PC-9 (cell line): Measurements from ENCODE around the gene QRFP. TPM values are rescaled to one million over a fixed set of nuclear protein-coding genes. Genes with fewer than 3 reads are reported as not detected.

Experiments used
- BruUV-seq: library from RNA; stranded (reverse); fragments of 400-500 nt; replicated peaks from 2 replicates; lab custom pipeline; 2021; lab: Mats Ljungman, UMichigan
- CTCF ChIA-PET: fragments of 300-600 bp; sonication (Branson Sonifier 250); formaldehyde crosslinking; loops from one replicate; lab custom pipeline; 2022; ENCODE audit warnings: antibody characterized with exemption; lab: Charles Lee
- POLR2A ChIA-PET: fragments of 300-600 bp; sonication (Branson Sonifier 250); formaldehyde crosslinking; loops from one replicate; lab custom pipeline; 2022; ENCODE audit warnings: antibody characterized with exemption; ENCODE audit not compliant: unreplicated experiment; lab: Charles Lee
- DNase-seq, 2 experiments: peaks; one replicate each; pipeline versions ENCODE4 v3.0.0 to v3.0.0-alpha.2; 2015 to 2022; ENCODE audit warnings: mixed read lengths in 1 of 2
- H2AFZ ChIP-seq: fragments of 200-600 bp; sonication (generic); 2 replicates; pipeline ENCODE4 v1.8.1; 2017; ENCODE audit warnings: antibody characterized with exemption
- H3F3A ChIP-seq: fragments of 200-600 bp; sonication (generic); 2 replicates; pipeline ENCODE4 v1.8.1; 2017; ENCODE audit warnings: antibody characterized with exemption, mild to moderate bottlenecking, low read depth; ENCODE audit not compliant: insufficient read depth
- H3K27ac ChIP-seq: fragments of 200-600 bp; sonication (generic); 2 replicates; pipeline ENCODE4 v1.6.1; 2016; ENCODE audit warnings: mixed run types
- H3K27me3 ChIP-seq: fragments of 200-600 bp; sonication (generic); 2 replicates; pipeline ENCODE4 v1.6.1; 2016; ENCODE audit warnings: low read depth, mixed run types; ENCODE audit not compliant: insufficient read depth
- H3K36me3 ChIP-seq: fragments of 200-600 bp; sonication (generic); 2 replicates; pipeline ENCODE4 v1.6.1; 2016; ENCODE audit warnings: low read depth, mixed run types
- H3K4me1 ChIP-seq: fragments of 200-600 bp; sonication (generic); replicated peaks from 2 replicates; pipeline ENCODE4 v1.6.1; 2016; ENCODE audit warnings: mixed run types; ENCODE audit not compliant: insufficient read depth
- H3K4me2 ChIP-seq: fragments of 200-600 bp; sonication (generic); 2 replicates; pipeline ENCODE4 v1.6.1; 2017; ENCODE audit warnings: mixed run types
- H3K4me3 ChIP-seq: fragments of 200-600 bp; sonication (generic); 2 replicates; pipeline ENCODE4 v1.6.1; 2016; ENCODE audit warnings: mixed run types
- H3K79me2 ChIP-seq: fragments of 200-600 bp; sonication (generic); 2 replicates; pipeline ENCODE4 v1.6.1; 2017; ENCODE audit warnings: low read depth, mixed run types
- H3K9me2 ChIP-seq: fragments of 200-600 bp; sonication (generic); 2 replicates; pipeline ENCODE4 v1.8.1; 2017; ENCODE audit warnings: mild to moderate bottlenecking; ENCODE audit not compliant: insufficient read depth
- H3K9me3 ChIP-seq: fragments of 200-600 bp; sonication (generic); 2 replicates; pipeline ENCODE4 v1.8.1; 2016; ENCODE audit warnings: low read depth; ENCODE audit not compliant: insufficient read depth
- H4K20me1 ChIP-seq: fragments of 200-600 bp; sonication (generic); 2 replicates; pipeline ENCODE4 v1.8.1; 2017; ENCODE audit not compliant: insufficient read depth
- EZH2 ChIP-seq: fragments of 200-600 bp; sonication (generic); IDR thresholded peaks from 2 replicates; pipeline ENCODE4 v1.8.0; 2017; ENCODE audit warnings: antibody characterized with exemption, low read depth
- intact Hi-C: fragments of 100-400 bp; cut with micrococcal nuclease; formaldehyde crosslinking; loops from one replicate; pipeline ENCODE4 v1.10.0; 2022; ENCODE audit not compliant: unreplicated experiment
- total RNA-seq: library from RNA; stranded (reverse); gene quantifications from 2 replicates; pipeline ENCODE4 v1.2.3, GENCODE V29; 2021
- TF ChIP-seq, protein P1 (sequence below): fragments of 200-600 bp; sonication (generic); conservative IDR thresholded peaks from 2 replicates; pipeline ENCODE4 v1.6.1; 2017; ENCODE audit warnings: mixed run types, antibody characterized with exemption, mild to moderate bottlenecking, moderate library complexity

The QRFP gene
- total RNA-seq, 1 experiment from 2014 or later: not detected

DNA sequence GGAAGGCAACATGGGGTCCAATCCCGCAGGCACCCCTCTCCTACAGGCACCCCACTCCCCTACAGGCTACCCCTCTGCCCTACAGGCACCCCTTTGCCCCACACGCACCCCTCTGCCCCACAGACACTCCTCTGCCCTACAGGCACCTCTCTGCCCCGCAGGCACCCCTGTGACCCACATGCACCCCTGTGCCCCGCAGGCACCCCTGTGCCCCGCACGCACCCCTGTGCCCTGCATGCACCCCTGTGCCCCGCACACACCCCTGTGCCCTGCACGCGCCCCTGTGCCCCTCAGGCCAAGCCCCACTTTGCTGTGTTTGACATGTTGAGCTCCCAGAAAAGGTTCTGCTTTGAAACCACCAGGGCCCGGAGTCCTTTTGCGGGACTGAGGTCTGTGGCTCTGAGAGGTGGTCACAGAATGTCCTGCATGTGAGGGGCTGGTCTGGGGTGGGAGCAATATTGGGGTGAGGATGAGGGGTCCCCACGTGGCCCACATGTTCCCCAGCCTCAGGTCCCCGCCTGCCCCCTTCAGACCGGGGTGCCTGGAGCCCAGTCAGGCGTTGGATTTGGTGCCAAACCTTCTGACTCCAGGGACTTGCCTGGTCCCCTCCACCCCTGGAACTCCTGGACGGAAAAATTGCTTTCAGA lies 616 bp upstream of the QRFP start:
- H2AFZ ChIP-seq: no peak overlapping the region
- BruUV-seq: no TSS peak
- H3K4me2 ChIP-seq: no peak overlapping the region
- no peaks in the 10 kb centered on the region for H3K4me1 ChIP-seq
- CTCF ChIA-PET: no interaction called here
- no peaks in the 10 kb centered on the region for H3K9me2 ChIP-seq
- peaks cover 22% of the 10 kb centered on the region for H3K27me3 ChIP-seq
- no peaks in the 10 kb centered on the region for H3K36me3 ChIP-seq
- no peak for DNase-seq
- H3F3A ChIP-seq: no peaks in the 10 kb centered on the region
- no peaks in the 10 kb centered on the region for H3K79me2 ChIP-seq
- POLR2A ChIA-PET: no interaction called here
- H3K4me3 ChIP-seq: no peak overlapping the region
- no peaks in the 10 kb centered on the region for H4K20me1 ChIP-seq
- intact Hi-C loops: loop anchor here (5.0 kb wide), 1 partner anchor 40 kb away; the partner anchor contains the start of gene FIBCD1
- no peak overlapping the region for H3K27ac ChIP-seq
- no peaks in the 10 kb centered on the region for H3K9me3 ChIP-seq
- TF ChIP-seq EZH2: no peak
- TF ChIP-seq, protein P1, sequence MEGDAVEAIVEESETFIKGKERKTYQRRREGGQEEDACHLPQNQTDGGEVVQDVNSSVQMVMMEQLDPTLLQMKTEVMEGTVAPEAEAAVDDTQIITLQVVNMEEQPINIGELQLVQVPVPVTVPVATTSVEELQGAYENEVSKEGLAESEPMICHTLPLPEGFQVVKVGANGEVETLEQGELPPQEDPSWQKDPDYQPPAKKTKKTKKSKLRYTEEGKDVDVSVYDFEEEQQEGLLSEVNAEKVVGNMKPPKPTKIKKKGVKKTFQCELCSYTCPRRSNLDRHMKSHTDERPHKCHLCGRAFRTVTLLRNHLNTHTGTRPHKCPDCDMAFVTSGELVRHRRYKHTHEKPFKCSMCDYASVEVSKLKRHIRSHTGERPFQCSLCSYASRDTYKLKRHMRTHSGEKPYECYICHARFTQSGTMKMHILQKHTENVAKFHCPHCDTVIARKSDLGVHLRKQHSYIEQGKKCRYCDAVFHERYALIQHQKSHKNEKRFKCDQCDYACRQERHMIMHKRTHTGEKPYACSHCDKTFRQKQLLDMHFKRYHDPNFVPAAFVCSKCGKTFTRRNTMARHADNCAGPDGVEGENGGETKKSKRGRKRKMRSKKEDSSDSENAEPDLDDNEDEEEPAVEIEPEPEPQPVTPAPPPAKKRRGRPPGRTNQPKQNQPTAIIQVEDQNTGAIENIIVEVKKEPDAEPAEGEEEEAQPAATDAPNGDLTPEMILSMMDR: no peak

GRCh38 chr9:130895481-130896232 lies 955 bp downstream of the QRFP start:
- CTCF ChIA-PET: no interaction called here
- no peaks in the 10 kb centered on the region for H3F3A ChIP-seq
- H3K4me3 ChIP-seq: no peak overlapping the region
- H3K9me3 ChIP-seq: no peaks in the 10 kb centered on the region
- no peaks in the 10 kb centered on the region for H3K79me2 ChIP-seq
- no peaks in the 10 kb centered on the region for H3K9me2 ChIP-seq
- peaks cover 11% of the 10 kb centered on the region; the same call in 1 of the 2 replicates for H3K27me3 ChIP-seq
- no peak overlapping the region for H3K4me2 ChIP-seq
- POLR2A ChIA-PET: no interaction called here
- H3K27ac ChIP-seq: no peak overlapping the region
- no TSS peak for BruUV-seq
- intact Hi-C loops: loop anchor here (5.0 kb wide), 1 partner anchor 42 kb away; the partner anchor contains the start of gene FIBCD1
- H3K4me1 ChIP-seq: no peaks in the 10 kb centered on the region
- H4K20me1 ChIP-seq: no peaks in the 10 kb centered on the region
- DNase-seq: no peak
- H3K36me3 ChIP-seq: no peaks in the 10 kb centered on the region
- no peak for TF ChIP-seq EZH2
- TF ChIP-seq, protein P1: no peak
- H2AFZ ChIP-seq: no peak overlapping the region

DNA sequence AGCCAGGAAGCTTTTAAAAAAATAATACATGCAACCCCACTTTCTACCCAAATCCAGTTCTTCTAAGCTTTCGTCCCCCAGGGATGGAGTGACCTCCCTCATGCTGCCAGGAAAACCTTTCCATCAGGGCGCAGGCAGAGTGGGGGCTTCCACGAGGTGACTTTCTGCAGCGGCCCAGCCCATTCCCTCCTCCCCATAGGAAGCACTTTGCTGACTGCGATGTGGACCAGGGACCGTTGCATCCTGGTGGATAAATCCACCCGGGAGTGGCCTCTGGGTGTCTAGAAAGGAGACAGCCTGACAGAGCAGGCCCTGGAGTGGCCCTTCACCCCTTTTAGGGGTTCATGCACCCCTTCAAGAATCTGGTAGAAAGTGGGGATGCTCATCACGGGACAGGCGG lies 1.6 kb downstream of the QRFP start:
- H3K9me3 ChIP-seq: no peaks in the 10 kb centered on the region
- POLR2A ChIA-PET: no interaction called here
- H3K4me3 ChIP-seq: no peak overlapping the region
- no peaks in the 10 kb centered on the region for H4K20me1 ChIP-seq
- H3K9me2 ChIP-seq: no peaks in the 10 kb centered on the region
- no peak for TF ChIP-seq EZH2
- TF ChIP-seq, protein P1: no peak
- no peaks in the 10 kb centered on the region for H3F3A ChIP-seq
- 0 out of 2 replicates have a peak, but pooled peaks cover 5% of the 10 kb centered on the region for H3K27me3 ChIP-seq
- H3K4me2 ChIP-seq: no peak overlapping the region
- H3K79me2 ChIP-seq: no peaks in the 10 kb centered on the region
- H3K27ac ChIP-seq: no peak overlapping the region
- no peaks in the 10 kb centered on the region for H3K36me3 ChIP-seq
- CTCF ChIA-PET: no interaction called here
- intact Hi-C loops: loop anchor here (5.0 kb wide), 1 partner anchor 42 kb away; the partner anchor contains the start of gene FIBCD1
- no peaks in the 10 kb centered on the region for H3K4me1 ChIP-seq
- H2AFZ ChIP-seq: no peak overlapping the region
- no peak for DNase-seq
- no TSS peak for BruUV-seq
